BE2C (cell line): Measurements from ENCODE around the gene GPAT3.

Experiments
- DNase-seq: peaks from one replicate; pipeline ENCODE4 v3.0.0-alpha.2; 2020
- H3K27me3 ChIP-seq: fragments of 250-450 bp; sonication (Bioruptor Pico); 2 replicates; pipeline ENCODE4 v1.5.1; 2020; ENCODE audit warnings: mild to moderate bottlenecking
- H3K36me3 ChIP-seq: fragments of 250-450 bp; sonication (Bioruptor Pico); 2 replicates; pipeline ENCODE4 v1.5.1; 2020; ENCODE audit warnings: mild to moderate bottlenecking
- H3K4me1 ChIP-seq: fragments of 250-450 bp; sonication (Bioruptor Pico); 2 replicates; pipeline ENCODE4 v1.5.1; 2020
- H3K4me3 ChIP-seq: 2 replicates; pipeline ENCODE4 v1.5.1; 2011; ENCODE audit warnings: low read depth, low read length
- H3K9me3 ChIP-seq: fragments of 250-450 bp; sonication (Bioruptor Pico); 2 replicates; pipeline ENCODE4 v1.5.1; 2020
- TF ChIP-seq, protein P1 (sequence below): IDR thresholded peaks from 2 replicates; pipeline ENCODE4 v1.5.1; 2012; ENCODE audit warnings: mild to moderate bottlenecking, low read depth, low read length

The GPAT3 gene

GRCh38 chr4:83582289-83582785 is 46.4 kb downstream of the GPAT3 start:
- peak; percentile 35 for DNase-seq
- Histone ChIP-seq H3K36me3 (no peaks in the 10 kb centered on the region), H3K9me3 (no peaks in the 10 kb centered on the region), H3K4me3 (no peak overlapping the region), H3K27me3 (no peaks in the 10 kb centered on the region), H3K4me1 (no peaks in the 10 kb centered on the region)
- TF ChIP-seq, protein P1, sequence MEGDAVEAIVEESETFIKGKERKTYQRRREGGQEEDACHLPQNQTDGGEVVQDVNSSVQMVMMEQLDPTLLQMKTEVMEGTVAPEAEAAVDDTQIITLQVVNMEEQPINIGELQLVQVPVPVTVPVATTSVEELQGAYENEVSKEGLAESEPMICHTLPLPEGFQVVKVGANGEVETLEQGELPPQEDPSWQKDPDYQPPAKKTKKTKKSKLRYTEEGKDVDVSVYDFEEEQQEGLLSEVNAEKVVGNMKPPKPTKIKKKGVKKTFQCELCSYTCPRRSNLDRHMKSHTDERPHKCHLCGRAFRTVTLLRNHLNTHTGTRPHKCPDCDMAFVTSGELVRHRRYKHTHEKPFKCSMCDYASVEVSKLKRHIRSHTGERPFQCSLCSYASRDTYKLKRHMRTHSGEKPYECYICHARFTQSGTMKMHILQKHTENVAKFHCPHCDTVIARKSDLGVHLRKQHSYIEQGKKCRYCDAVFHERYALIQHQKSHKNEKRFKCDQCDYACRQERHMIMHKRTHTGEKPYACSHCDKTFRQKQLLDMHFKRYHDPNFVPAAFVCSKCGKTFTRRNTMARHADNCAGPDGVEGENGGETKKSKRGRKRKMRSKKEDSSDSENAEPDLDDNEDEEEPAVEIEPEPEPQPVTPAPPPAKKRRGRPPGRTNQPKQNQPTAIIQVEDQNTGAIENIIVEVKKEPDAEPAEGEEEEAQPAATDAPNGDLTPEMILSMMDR: peak; percentile 36; the same call in 1 of the 2 replicates

GRCh38 chr4:83585982-83586508 is 50.1 kb downstream of the GPAT3 start:
- TF ChIP-seq, protein P1: no peak
- no peak overlapping the region for H3K4me3 ChIP-seq
- no peaks in the 10 kb centered on the region for H3K4me1 ChIP-seq
- no peak for DNase-seq
- H3K27me3 ChIP-seq: no peaks in the 10 kb centered on the region
- H3K36me3 ChIP-seq: no peaks in the 10 kb centered on the region
- H3K9me3 ChIP-seq: no peaks in the 10 kb centered on the region

- DNase-seq: no peak
- Histone ChIP-seq H3K27me3 (no peaks in the 10 kb centered on the region), H3K4me1 (no peaks in the 10 kb centered on the region), H3K36me3 (no peaks in the 10 kb centered on the region), H3K4me3 (no peak overlapping the region), H3K9me3 (no peaks in the 10 kb centered on the region)
- TF ChIP-seq, protein P1: no peak
Measured at GRCh38 chr4:83589279-83589678, 53.4 kb downstream of the GPAT3 start.

DNA sequence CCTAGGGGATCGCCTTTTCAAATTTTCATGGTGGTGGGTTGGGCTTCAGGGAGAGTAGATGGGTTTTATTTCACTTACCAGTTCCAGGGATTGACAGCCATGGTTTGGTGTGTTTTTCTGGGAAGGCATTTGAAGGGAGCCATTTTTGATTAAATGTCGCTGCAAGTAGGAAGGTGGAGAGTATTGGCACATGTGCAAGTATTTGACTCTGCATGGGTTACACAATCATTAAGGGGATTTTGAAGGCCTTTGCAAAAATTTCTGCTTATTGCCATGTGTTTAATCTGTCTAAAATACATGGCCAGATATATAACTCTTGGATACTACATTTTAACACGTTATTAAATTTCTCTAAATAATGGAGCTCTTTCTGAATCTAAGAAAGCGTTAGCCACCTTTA is 55.1 kb downstream of the GPAT3 start:
- H3K36me3 ChIP-seq: no peaks in the 10 kb centered on the region
- DNase-seq: no peak
- TF ChIP-seq, protein P1: no peak

DNA sequence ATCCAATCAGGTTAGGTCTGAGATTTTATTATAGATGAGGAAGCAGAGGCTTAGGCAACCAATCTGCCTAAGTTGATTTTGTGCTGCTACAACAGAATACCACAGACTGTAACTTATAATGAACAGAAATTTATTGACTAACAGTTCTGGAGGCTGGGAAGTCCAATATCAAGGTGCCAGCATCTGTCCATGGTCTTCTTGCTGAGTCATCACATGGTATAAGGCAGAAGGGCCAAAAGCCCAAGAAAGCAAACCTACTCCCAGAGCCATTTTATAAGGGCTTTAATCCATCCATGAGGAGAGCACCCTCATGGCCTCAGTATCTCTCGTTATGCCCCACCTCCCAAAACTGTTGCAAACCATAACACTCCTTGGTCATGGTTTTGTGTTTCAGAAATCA is 55.8 kb downstream of the GPAT3 start:
- H3K4me1 ChIP-seq: no peaks in the 10 kb centered on the region
- TF ChIP-seq, protein P1: no peak
- no peak for DNase-seq
- H3K36me3 ChIP-seq: no peaks in the 10 kb centered on the region
- H3K27me3 ChIP-seq: no peaks in the 10 kb centered on the region
- no peaks in the 10 kb centered on the region for H3K9me3 ChIP-seq
- H3K4me3 ChIP-seq: no peak overlapping the region

More for the DNA sequence above, 55.1 kb downstream of the GPAT3 start:
- no peaks in the 10 kb centered on the region for H3K4me1 ChIP-seq
- no peaks in the 10 kb centered on the region for H3K9me3 ChIP-seq
- H3K27me3 ChIP-seq: no peaks in the 10 kb centered on the region
- H3K4me3 ChIP-seq: no peak overlapping the region

- no peak for DNase-seq
- H3K36me3 ChIP-seq: no peaks in the 10 kb centered on the region
- no peak overlapping the region for H3K4me3 ChIP-seq
- no peaks in the 10 kb centered on the region for H3K9me3 ChIP-seq
- TF ChIP-seq, protein P1: no peak
- no peaks in the 10 kb centered on the region for H3K4me1 ChIP-seq
- H3K27me3 ChIP-seq: no peaks in the 10 kb centered on the region
Measured at GRCh38 chr4:83599183-83599582, 63.3 kb downstream of the GPAT3 start.
